Neural progenitor cell (in vitro differentiated cells): Measurements from ENCODE around the gene SLC43A3. TPM values are rescaled to one million over a fixed set of nuclear protein-coding genes. Genes with fewer than 3 reads are reported as not detected.

ENCODE experiments used
- DNase-seq: peaks from one replicate; pipeline ENCODE4 v3.0.0-alpha.2; 2016; ENCODE audit warnings: low spot score
- H2AFZ ChIP-seq: fragments of 200-600 bp; sonication (generic); replicated peaks from 2 replicates; pipeline ENCODE4 v1.6.1; 2016; ENCODE audit warnings: antibody characterized with exemption
- H3F3A ChIP-seq: fragments of 200-600 bp; sonication (generic); 2 replicates; pipeline ENCODE4 v1.6.1; 2016; ENCODE audit warnings: antibody characterized with exemption, low read depth
- H3K27ac ChIP-seq: fragments of 200-600 bp; sonication (generic); 2 replicates; pipeline ENCODE4 v1.5.1; 2016; ENCODE audit warnings: mild to moderate bottlenecking
- H3K27me3 ChIP-seq: fragments of 200-600 bp; sonication (generic); 2 replicates; pipeline ENCODE4 v1.6.1; 2016; ENCODE audit warnings: mild to moderate bottlenecking, moderate library complexity
- H3K36me3 ChIP-seq: fragments of 200-600 bp; sonication (generic); 2 replicates; pipeline ENCODE4 v1.5.1; 2016
- H3K4me1 ChIP-seq: fragments of 200-600 bp; sonication (generic); 2 replicates; pipeline ENCODE4 v1.6.1; 2016; ENCODE audit warnings: mixed run types
- H3K4me2 ChIP-seq: fragments of 200-600 bp; sonication (generic); 2 replicates; pipeline ENCODE4 v1.6.1; 2016
- H3K4me3 ChIP-seq: fragments of 200-600 bp; sonication (generic); 2 replicates; pipeline ENCODE4 v1.5.1; 2016
- H3K79me2 ChIP-seq: fragments of 200-600 bp; sonication (generic); 2 replicates; pipeline ENCODE4 v1.6.1; 2016; ENCODE audit warnings: low read depth
- H3K9ac ChIP-seq: fragments of 200-600 bp; sonication (generic); 2 replicates; pipeline ENCODE4 v1.6.1; 2016
- H3K9me3 ChIP-seq: fragments of 200-600 bp; sonication (generic); 2 replicates; pipeline ENCODE4 v1.5.1; 2016; ENCODE audit warnings: low read depth
- H4K20me1 ChIP-seq: fragments of 200-600 bp; sonication (generic); 2 replicates; pipeline ENCODE4 v1.6.1; 2016; ENCODE audit warnings: low read depth
- H3K27ac Mint-ChIP-seq: 3 replicates; pipeline ENCODE4 v1.8.0; 2021; ENCODE audit warnings: mixed read lengths
- H3K27me3 Mint-ChIP-seq: 2 replicates; pipeline ENCODE4 v1.8.0; 2022; ENCODE audit warnings: low read depth, mild to moderate bottlenecking, inconsistent platforms, moderate library complexity, mixed read lengths; ENCODE audit not compliant: insufficient read depth
- H3K36me3 Mint-ChIP-seq: 3 replicates; pipeline ENCODE4 v1.8.0; 2021; ENCODE audit warnings: mixed read lengths
- H3K4me1 Mint-ChIP-seq: 3 replicates; pipeline ENCODE4 v1.8.0; 2021; ENCODE audit warnings: mixed read lengths
- H3K4me3 Mint-ChIP-seq: 3 replicates; pipeline ENCODE4 v1.8.0; 2021; ENCODE audit warnings: mild to moderate bottlenecking, moderate library complexity, mixed read lengths
- H3K9me3 Mint-ChIP-seq: 3 replicates; pipeline ENCODE4 v1.8.0; 2020; ENCODE audit warnings: mixed read lengths
- CTCF ChIP-seq: fragments of 200-600 bp; sonication (generic); IDR thresholded peaks from 2 replicates; pipeline ENCODE4 v1.5.1; 2017; ENCODE audit warnings: antibody characterized with exemption, mild to moderate bottlenecking
- EZH2 ChIP-seq: fragments of 200-600 bp; sonication (generic); IDR thresholded peaks from 2 replicates; pipeline ENCODE4 v1.6.1; 2017; ENCODE audit warnings: antibody characterized with exemption, mild to moderate bottlenecking, moderate library complexity
- EZH2phosphoT487 ChIP-seq: fragments of 200-600 bp; sonication (generic); IDR thresholded peaks from 2 replicates; pipeline ENCODE4 v1.6.1; 2017; ENCODE audit warnings: antibody characterized with exemption
- total RNA-seq: library from RNA; depleted of rRNA; stranded (reverse); fragments of >200 nt; gene quantifications from 2 replicates; pipeline ENCODE4 v1.2.3, GENCODE V29; 2015; ENCODE audit warnings: low replicate concordance

Gene SLC43A3
- total RNA-seq, 1 donor from 2014 or later: 5.6 TPM

- Histone ChIP-seq H3K36me3 (no peaks in the 10 kb centered on the region), H3K27ac (no peak overlapping the region), H3F3A (peaks cover 4% of the 10 kb centered on the region), H3K4me1 (no peaks in the 10 kb centered on the region), H3K79me2 (no peaks in the 10 kb centered on the region), H2AFZ (no peak overlapping the region), H3K4me3 (no peak overlapping the region), H4K20me1 (no peaks in the 10 kb centered on the region), H3K27me3 (peaks cover 8% of the 10 kb centered on the region), H3K4me2 (no peak overlapping the region), H3K9me3 (no peaks in the 10 kb centered on the region), H3K9ac (no peak overlapping the region)
- H3K27me3 Mint-ChIP-seq: peaks cover 2% of the 10 kb centered on the region
- TF ChIP-seq CTCF (no peak), EZH2phosphoT487 (no peak), EZH2 (no peak)
- no peak overlapping the region for H3K4me3 Mint-ChIP-seq
- H3K9me3 Mint-ChIP-seq: no peaks in the 10 kb centered on the region
- no peak for DNase-seq
- peaks cover 13% of the 10 kb centered on the region for H3K4me1 Mint-ChIP-seq
- no peak overlapping the region for H3K27ac Mint-ChIP-seq
- no peaks in the 10 kb centered on the region for H3K36me3 Mint-ChIP-seq
Measured at GRCh38 chr11:57421066-57421465, 5.9 kb downstream of the SLC43A3 start.

- no peaks in the 10 kb centered on the region for H3K4me1 ChIP-seq
- no peak overlapping the region for H3K4me2 ChIP-seq
- H3K4me1 Mint-ChIP-seq: peaks cover 3% of the 10 kb centered on the region
- no peaks in the 10 kb centered on the region for H3K27me3 ChIP-seq
- peaks cover 4% of the 10 kb centered on the region for H3K36me3 Mint-ChIP-seq
- H3K9me3 Mint-ChIP-seq: no peaks in the 10 kb centered on the region
- H3K4me3 ChIP-seq: no peak overlapping the region
- H3K36me3 ChIP-seq: no peaks in the 10 kb centered on the region
- H3K9me3 ChIP-seq: no peaks in the 10 kb centered on the region
- H2AFZ ChIP-seq: no peak overlapping the region
- H3K9ac ChIP-seq: no peak overlapping the region
- peaks cover 4% of the 10 kb centered on the region for H3K27me3 Mint-ChIP-seq
- H3K27ac ChIP-seq: no peak overlapping the region
- no peak overlapping the region for H3K27ac Mint-ChIP-seq
- H3K79me2 ChIP-seq: no peaks in the 10 kb centered on the region
- H4K20me1 ChIP-seq: no peaks in the 10 kb centered on the region
- H3K4me3 Mint-ChIP-seq: no peak overlapping the region
- no peak for DNase-seq
- TF ChIP-seq EZH2phosphoT487 (no peak), CTCF (no peak), EZH2 (no peak)
- H3F3A ChIP-seq: no peaks in the 10 kb centered on the region
Measured at GRCh38 chr11:57419146-57419545, 7.8 kb downstream of the SLC43A3 start.

- H3K4me1 Mint-ChIP-seq: no peaks in the 10 kb centered on the region
- H3K27me3 ChIP-seq: no peaks in the 10 kb centered on the region
- no peak overlapping the region for H3K9ac ChIP-seq
- no peaks in the 10 kb centered on the region for H3F3A ChIP-seq
- no peaks in the 10 kb centered on the region for H4K20me1 ChIP-seq
- H3K4me2 ChIP-seq: no peak overlapping the region
- H2AFZ ChIP-seq: no peak overlapping the region
- no peaks in the 10 kb centered on the region for H3K9me3 Mint-ChIP-seq
- H3K4me3 ChIP-seq: no peak overlapping the region
- H3K27ac Mint-ChIP-seq: no peak overlapping the region
- H3K36me3 ChIP-seq: no peaks in the 10 kb centered on the region
- TF ChIP-seq CTCF: no peak
- no peak for TF ChIP-seq EZH2phosphoT487
- TF ChIP-seq EZH2: no peak
- no peak overlapping the region for H3K4me3 Mint-ChIP-seq
- H3K79me2 ChIP-seq: no peaks in the 10 kb centered on the region
- H3K27ac ChIP-seq: no peak overlapping the region
- H3K9me3 ChIP-seq: no peaks in the 10 kb centered on the region
- H3K4me1 ChIP-seq: no peaks in the 10 kb centered on the region
- peaks cover 13% of the 10 kb centered on the region for H3K36me3 Mint-ChIP-seq
- no peak for DNase-seq
- H3K27me3 Mint-ChIP-seq: peaks cover 6% of the 10 kb centered on the region
Measured at GRCh38 chr11:57418131-57418530, 8.8 kb downstream of the SLC43A3 start.
